Activated B cell treated with CpG ODN at 0.5 μM for 24 hours (primary cell): ENCODE measurements around the gene PRDM5. TPM values are rescaled to one million over a fixed set of nuclear protein-coding genes. Genes with fewer than 3 reads are reported as not detected.

ENCODE experiments used
- ATAC-seq: fragments of 200-7000 bp; cut with Tn5 transposase; one replicate; pipeline ENCODE4 v1.10.0; 2021; ENCODE audit warnings: low read depth, mild to moderate bottlenecking, moderate library complexity
- CTCF ChIA-PET: fragments of 350-600 bp; sonication (Branson Sonifier 250); formaldehyde crosslinking; loops from one replicate; lab custom pipeline; 2021; ENCODE audit warnings: antibody characterized with exemption; lab: Charles Lee
- POLR2A ChIA-PET: fragments of 350-600 bp; sonication (Branson Sonifier 250); formaldehyde crosslinking; loops from one replicate; lab custom pipeline; 2021; ENCODE audit warnings: antibody characterized with exemption; lab: Charles Lee
- DNase-seq: peaks from one replicate; pipeline ENCODE4 v3.0.0; 2022
- H3K27ac Mint-ChIP-seq: one replicate; pipeline ENCODE4 v1.8.0; 2020; ENCODE audit warnings: mixed read lengths
- H3K27me3 Mint-ChIP-seq: one replicate; pipeline ENCODE4 v1.8.0; 2021; ENCODE audit warnings: mixed read lengths
- H3K36me3 Mint-ChIP-seq: one replicate; pipeline ENCODE4 v1.8.0; 2021; ENCODE audit warnings: low read depth, mixed read lengths
- H3K4me1 Mint-ChIP-seq: one replicate; pipeline ENCODE4 v1.8.0; 2021; ENCODE audit warnings: mixed read lengths
- H3K4me3 Mint-ChIP-seq: one replicate; pipeline ENCODE4 v1.8.0; 2020; ENCODE audit warnings: mild to moderate bottlenecking, mixed read lengths
- H3K9me3 Mint-ChIP-seq: one replicate; pipeline ENCODE4 v1.8.0; 2020; ENCODE audit warnings: mixed read lengths
- intact Hi-C: fragments of 100-400 bp; cut with micrococcal nuclease; formaldehyde crosslinking; loops from one replicate; pipeline ENCODE4 v1.15.1; 2024
- total RNA-seq: library from RNA; stranded (reverse); gene quantifications from 2 replicates; pipeline ENCODE4 v1.2.3, GENCODE V29; 2022
- TF ChIP-seq, protein P1 (sequence below): fragments of 200-600 bp; IDR thresholded peaks from one replicate; pipeline ENCODE4 v1.8.0; 2022; ENCODE audit warnings: antibody characterized with exemption, mild to moderate bottlenecking

The PRDM5 gene
- total RNA-seq, 1 donor from 2014 or later = not detected

DNA sequence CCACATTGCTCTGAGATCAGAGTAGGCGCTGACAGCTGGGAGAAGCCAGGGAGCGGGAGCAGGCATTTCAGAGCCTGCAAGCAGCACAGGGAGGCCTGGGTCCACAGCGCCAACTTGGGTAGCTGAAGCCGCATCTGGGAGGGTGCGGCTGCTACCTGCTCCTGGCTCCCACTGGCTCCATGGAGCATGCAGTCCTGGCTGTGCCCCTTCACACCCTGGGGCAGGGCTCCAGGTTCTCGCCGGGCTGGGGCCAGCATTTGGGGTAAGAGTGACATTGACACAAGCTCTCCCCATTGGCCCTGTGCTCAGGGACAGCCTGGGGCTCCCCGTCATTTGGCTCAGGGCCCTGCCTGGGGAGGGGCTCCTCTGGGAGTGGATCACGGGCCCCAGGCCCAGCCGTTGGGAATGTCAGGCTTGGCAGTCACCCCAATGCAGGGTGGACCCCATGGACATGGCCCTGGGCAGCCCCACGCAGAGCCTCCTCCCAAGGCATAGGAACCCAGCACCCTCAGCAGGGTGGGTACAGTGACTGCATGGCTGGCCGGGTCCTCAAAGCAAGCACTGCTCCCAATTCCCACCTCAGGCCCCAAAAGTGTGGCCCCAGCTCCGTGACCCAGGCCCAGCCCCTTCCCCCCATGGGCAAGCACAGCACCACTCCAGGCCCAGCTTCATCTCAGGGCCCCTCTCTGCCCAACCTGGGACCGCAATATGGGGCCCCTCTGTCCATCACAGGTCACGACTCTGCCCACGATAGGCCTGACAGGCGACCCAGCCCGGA, 82.4 kb downstream of the PRDM5 start:
- TF ChIP-seq, protein P1, sequence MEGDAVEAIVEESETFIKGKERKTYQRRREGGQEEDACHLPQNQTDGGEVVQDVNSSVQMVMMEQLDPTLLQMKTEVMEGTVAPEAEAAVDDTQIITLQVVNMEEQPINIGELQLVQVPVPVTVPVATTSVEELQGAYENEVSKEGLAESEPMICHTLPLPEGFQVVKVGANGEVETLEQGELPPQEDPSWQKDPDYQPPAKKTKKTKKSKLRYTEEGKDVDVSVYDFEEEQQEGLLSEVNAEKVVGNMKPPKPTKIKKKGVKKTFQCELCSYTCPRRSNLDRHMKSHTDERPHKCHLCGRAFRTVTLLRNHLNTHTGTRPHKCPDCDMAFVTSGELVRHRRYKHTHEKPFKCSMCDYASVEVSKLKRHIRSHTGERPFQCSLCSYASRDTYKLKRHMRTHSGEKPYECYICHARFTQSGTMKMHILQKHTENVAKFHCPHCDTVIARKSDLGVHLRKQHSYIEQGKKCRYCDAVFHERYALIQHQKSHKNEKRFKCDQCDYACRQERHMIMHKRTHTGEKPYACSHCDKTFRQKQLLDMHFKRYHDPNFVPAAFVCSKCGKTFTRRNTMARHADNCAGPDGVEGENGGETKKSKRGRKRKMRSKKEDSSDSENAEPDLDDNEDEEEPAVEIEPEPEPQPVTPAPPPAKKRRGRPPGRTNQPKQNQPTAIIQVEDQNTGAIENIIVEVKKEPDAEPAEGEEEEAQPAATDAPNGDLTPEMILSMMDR = no peak
- intact Hi-C loops = no loop called here
- no peaks in the 10 kb centered on the region for H3K36me3 Mint-ChIP-seq
- ATAC-seq = no peak
- H3K4me1 Mint-ChIP-seq = no peaks in the 10 kb centered on the region
- H3K4me3 Mint-ChIP-seq = no peak overlapping the region
- H3K27me3 Mint-ChIP-seq = no peaks in the 10 kb centered on the region
- CTCF ChIA-PET = no interaction called here
- POLR2A ChIA-PET = no interaction called here
- H3K9me3 Mint-ChIP-seq = no peaks in the 10 kb centered on the region
- no peak for DNase-seq
- H3K27ac Mint-ChIP-seq = no peak overlapping the region

DNA sequence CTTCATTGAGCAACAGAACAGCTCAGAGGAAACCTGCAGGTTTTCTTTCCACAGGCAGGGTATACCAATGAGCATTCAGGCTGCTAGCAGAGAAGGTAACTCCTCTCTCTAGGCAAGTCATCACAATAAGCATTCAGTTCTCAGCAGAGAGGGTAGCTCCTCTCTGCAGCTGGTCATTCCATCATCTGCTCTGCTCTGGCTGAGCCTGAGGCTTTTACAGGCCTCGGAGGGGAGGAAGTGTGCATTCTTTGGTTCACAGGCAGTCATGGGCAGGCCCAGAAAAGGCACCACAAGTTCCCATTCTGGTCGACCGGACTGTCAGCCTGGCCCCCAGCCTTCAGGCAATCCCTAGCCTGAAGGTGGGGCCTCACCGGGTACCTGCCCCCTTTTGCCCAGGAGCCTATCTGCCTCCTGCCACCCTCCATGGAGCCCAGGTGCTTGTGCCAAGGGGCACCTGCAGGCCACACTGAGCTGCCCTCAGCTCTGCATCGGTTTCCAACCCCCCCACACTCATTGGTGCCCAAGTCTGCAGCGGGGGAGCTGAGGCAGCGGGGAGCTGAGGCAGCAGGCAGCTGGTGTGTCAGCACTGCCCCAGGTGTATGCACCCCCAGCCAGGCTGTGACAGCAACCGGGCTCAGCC, 83.1 kb downstream of the PRDM5 start:
- intact Hi-C loops = no loop called here
- H3K27ac Mint-ChIP-seq = no peak overlapping the region
- H3K4me3 Mint-ChIP-seq = no peak overlapping the region
- TF ChIP-seq, protein P1 = no peak
- H3K27me3 Mint-ChIP-seq = no peaks in the 10 kb centered on the region
- no peaks in the 10 kb centered on the region for H3K36me3 Mint-ChIP-seq
- H3K9me3 Mint-ChIP-seq = peaks cover 2% of the 10 kb centered on the region
- DNase-seq = no peak
- ATAC-seq = no peak
- H3K4me1 Mint-ChIP-seq = no peaks in the 10 kb centered on the region
- ChIA-PET POLR2A (no interaction called here), CTCF (no interaction called here)

DNA sequence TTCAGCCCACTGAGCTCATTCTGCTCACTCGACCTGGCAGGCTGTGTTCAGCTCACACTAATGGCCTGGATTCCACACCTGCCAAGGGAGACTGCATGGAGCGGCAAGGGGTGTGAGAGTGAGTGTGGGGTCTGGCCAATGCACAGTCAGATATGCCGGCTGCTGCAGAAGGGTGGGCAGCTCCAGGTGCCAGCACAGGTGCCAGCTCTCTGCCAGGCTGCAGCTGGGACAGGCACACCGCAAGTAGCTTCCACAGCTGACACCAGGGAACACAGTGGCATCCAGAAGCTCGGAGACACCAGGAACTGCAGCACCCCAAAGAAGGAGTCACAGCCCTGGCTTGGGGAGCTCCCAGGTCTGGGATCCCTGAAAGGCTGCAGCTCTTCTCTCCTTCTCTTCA, 83.7 kb downstream of the PRDM5 start:
- Mint-ChIP-seq H3K9me3 (peaks cover 3% of the 10 kb centered on the region), H3K4me1 (no peaks in the 10 kb centered on the region), H3K27me3 (no peaks in the 10 kb centered on the region), H3K36me3 (no peaks in the 10 kb centered on the region), H3K27ac (no peak overlapping the region), H3K4me3 (no peak overlapping the region)
- DNase-seq (no peak), ATAC-seq (no peak)
- CTCF ChIA-PET = no interaction called here
- POLR2A ChIA-PET = no interaction called here
- intact Hi-C loops = no loop called here
- TF ChIP-seq, protein P1 = no peak

DNA sequence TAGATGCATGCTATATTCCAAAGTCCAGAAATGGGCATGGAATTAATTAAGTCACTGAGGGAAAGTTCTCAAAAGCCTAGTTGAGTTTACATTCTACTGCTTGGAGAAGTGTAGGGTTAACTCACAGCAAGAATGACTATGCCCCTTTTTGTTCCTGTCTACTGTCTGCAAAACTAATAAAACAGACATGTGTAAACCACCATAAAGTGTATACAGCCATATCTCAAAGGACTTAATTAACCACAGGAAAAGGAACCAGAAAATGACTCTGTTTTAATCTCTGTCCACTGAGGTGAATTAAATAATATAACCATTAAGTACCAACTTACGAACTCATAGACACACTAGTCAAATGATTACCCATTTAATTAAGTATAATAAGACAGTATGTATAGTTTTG, 84.9 kb downstream of the PRDM5 start:
- Mint-ChIP-seq H3K4me3 (no peak overlapping the region), H3K27ac (no peak overlapping the region), H3K36me3 (no peaks in the 10 kb centered on the region), H3K4me1 (no peaks in the 10 kb centered on the region), H3K27me3 (no peaks in the 10 kb centered on the region), H3K9me3 (peaks cover 5% of the 10 kb centered on the region)
- CTCF ChIA-PET = no interaction called here
- DNase-seq = no peak
- intact Hi-C loops = no loop called here
- POLR2A ChIA-PET = no interaction called here
- ATAC-seq = no peak
- TF ChIP-seq, protein P1 = no peak

DNA sequence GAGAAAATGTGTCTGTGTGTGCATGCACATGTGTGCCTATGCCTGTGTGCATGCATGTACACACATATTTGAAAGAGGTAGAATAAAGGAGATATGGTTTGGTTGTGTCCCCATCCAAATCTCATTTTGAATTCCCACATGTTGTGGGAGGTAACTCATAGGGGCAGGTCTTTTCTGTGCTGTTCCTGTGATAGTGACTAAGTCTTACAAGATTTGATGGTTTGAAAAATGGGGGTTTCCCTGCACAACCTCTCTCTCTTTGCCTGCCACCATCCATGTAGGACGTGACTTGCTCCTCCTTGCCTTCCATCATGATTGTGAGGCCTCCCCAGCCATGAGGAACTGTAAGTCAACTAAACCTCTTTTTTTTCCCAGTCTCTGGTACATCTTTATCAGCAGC, 87.2 kb downstream of the PRDM5 start:
- no peak overlapping the region for H3K27ac Mint-ChIP-seq
- intact Hi-C loops = no loop called here
- H3K9me3 Mint-ChIP-seq = peaks cover 5% of the 10 kb centered on the region
- H3K27me3 Mint-ChIP-seq = peaks cover 3% of the 10 kb centered on the region
- ChIA-PET POLR2A (no interaction called here), CTCF (no interaction called here)
- TF ChIP-seq, protein P1 = no peak
- DNase-seq (no peak), ATAC-seq (no peak)
- H3K4me3 Mint-ChIP-seq = no peak overlapping the region
- no peaks in the 10 kb centered on the region for H3K4me1 Mint-ChIP-seq
- no peaks in the 10 kb centered on the region for H3K36me3 Mint-ChIP-seq
